KOPT-K1 (cell line): ENCODE measurements around the gene DYSF.

ENCODE experiments used
- H3K27ac ChIP-seq: fragments of 200-600 bp; sonication (generic); 2 replicates; pipeline ENCODE4 v1.5.1; 2016; ENCODE audit warnings: antibody characterized with exemption, mild to moderate bottlenecking, low read depth, low read length; ENCODE audit not compliant: poor library complexity, severe bottlenecking
- H3K36me3 ChIP-seq: fragments of 200-600 bp; sonication (generic); 2 replicates; pipeline ENCODE4 v1.5.1; 2017; ENCODE audit warnings: antibody characterized with exemption, mild to moderate bottlenecking, low read length, moderate library complexity; ENCODE audit not compliant: insufficient read depth
- H3K9me3 ChIP-seq: fragments of 200-600 bp; sonication (generic); 2 replicates; pipeline ENCODE4 v1.5.1; 2017; ENCODE audit warnings: antibody characterized with exemption, low read length, mild to moderate bottlenecking; ENCODE audit not compliant: insufficient read depth, poor library complexity, severe bottlenecking

DYSF gene

DNA sequence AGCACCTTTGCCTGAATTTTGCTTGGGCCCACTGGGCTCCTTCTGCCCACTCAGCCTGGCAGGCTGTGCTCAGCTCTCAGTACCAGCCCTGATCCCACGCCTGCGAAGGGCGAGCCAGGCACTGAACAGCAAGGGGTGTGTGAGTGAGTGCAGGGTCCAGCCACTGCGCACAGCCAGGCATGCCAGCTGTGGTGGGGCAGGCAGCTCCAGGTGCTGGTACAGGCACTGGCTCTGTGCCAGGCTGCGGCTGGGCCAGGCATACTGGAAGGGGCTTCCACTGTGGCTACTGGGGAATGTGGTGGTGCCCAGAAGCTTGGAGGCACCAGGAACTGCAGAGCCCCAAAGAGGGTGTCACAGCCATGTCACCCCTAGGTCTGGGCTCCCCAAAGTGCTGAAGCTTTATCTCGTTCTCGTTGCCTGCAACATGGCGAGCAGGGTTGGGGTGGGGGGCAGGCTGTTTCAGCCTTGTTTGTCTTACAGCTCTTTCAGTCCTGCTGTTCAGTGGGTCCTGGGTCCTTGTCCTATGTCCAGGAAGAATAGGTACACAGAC, 8.8 kb downstream of the DYSF start:
- Histone ChIP-seq H3K36me3 (no peaks in the 10 kb centered on the region), H3K9me3 (peaks cover 33% of the 10 kb centered on the region), H3K27ac (no peak overlapping the region)

DNA sequence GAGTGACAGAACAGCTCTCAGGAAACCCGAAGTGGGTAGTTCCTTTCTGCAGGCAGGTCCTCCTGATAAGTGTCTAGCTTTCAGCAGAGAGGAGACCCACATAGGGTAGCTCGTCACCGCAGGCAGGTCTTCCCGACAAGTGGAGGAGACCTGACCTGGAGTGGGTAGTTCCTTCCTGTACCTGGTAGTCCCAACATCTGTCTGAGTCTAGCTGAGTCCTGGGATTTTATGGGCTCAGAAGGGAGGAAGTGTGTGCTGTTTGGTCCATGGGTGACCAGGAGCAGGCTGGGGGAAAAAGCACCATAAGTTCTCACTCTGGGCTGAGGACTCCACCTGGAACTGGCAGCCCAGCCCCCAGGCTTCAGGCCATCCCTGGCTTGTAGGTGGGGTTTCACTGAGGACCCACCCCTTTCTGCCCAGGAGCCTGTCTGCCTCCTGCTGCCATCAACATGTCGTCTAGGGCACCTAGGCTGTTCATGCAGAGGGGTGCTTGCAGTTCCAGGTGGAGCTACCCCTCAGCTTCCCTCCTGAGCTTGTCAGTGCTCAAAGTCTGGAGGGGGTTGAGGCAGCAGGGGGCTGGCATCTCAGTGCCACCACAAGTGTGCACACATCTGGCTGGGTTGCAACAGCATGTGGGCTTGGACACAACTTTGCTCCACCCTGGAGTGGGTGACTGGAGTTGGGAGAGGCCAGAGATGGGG, 9.4 kb downstream of the DYSF start:
- no peaks in the 10 kb centered on the region for H3K36me3 ChIP-seq
- H3K9me3 ChIP-seq: peaks cover 33% of the 10 kb centered on the region
- H3K27ac ChIP-seq: no peak overlapping the region

DNA sequence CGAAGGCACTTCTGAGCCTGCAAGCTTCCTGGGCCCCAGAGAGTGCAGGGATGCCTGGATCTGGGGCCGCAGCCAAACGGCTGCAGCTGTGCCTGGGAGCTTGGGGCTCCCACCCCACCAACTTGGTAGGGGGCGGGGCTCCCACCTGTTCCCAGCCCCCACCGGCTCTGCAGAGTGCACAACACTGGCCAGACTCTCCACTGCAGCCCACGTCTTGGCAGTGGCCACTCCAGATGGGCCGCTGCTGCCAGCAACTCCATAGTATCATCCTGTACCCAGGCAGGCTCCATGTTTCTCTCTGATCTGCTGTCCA, 9.9 kb downstream of the DYSF start:
- no peaks in the 10 kb centered on the region for H3K36me3 ChIP-seq
- peaks cover 33% of the 10 kb centered on the region for H3K9me3 ChIP-seq
- H3K27ac ChIP-seq: no peak overlapping the region

DNA sequence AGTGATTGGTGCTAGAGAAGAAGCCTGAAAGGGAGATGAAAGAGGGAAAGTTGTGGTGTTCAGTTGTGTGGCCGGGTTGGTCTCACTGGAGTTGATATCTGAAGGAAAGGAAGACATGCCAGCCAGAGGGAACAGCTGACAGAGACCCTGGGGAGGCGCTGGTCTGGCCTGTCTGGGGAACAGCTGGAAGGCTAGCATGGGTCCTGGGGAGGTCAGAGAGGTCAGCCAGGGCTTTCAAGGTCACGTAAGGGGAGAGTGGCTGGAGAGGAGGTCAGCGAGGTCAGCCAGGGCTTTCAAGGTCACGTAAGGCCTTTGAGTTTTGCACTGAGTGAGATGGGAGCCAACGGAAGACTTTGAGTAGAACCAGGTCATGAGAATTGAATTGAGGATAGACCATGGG, 11.0 kb downstream of the DYSF start:
- Histone ChIP-seq H3K9me3 (peaks cover 33% of the 10 kb centered on the region), H3K36me3 (no peaks in the 10 kb centered on the region), H3K27ac (no peak overlapping the region)

DNA sequence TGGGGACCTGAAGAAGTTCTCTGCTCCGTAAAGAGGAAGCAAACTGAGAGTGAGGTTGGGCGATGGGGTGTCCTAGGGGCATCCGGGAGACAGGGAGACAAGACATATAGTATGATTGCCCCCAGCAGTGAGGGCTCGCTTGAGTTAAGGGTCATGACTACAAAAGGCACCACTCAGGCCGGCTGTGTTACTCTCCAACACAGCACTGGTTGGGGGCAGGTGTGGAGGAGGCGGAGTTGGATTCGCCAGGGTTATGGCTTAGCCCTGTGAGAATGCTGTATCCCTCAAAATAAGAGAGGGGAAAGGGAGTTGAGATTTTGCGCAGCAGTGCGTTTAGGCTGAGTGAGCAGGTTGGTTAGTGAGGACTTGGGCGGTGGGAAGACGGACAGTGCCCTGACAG, 12.0 kb downstream of the DYSF start:
- peaks cover 33% of the 10 kb centered on the region for H3K9me3 ChIP-seq
- no peaks in the 10 kb centered on the region for H3K36me3 ChIP-seq
- no peak overlapping the region for H3K27ac ChIP-seq

DNA sequence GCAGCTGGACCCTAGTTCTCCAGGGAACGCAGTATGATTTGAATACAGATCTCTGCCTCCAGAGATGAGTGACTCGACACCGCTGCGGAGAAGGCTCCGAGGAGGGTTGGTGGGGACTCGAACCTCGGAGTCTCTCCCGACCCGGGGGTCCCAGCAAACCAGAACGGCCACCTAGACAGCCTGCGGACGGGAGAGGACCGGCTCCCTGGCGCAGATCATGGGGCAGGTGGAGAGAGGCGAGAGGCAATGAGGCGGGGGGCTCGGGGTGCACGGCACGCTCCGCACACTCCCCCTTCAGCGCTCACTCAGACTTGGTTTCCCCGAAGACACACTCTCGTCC, 12.6 kb downstream of the DYSF start:
- H3K9me3 ChIP-seq: peaks cover 33% of the 10 kb centered on the region
- no peaks in the 10 kb centered on the region for H3K36me3 ChIP-seq
- no peak overlapping the region for H3K27ac ChIP-seq

DNA sequence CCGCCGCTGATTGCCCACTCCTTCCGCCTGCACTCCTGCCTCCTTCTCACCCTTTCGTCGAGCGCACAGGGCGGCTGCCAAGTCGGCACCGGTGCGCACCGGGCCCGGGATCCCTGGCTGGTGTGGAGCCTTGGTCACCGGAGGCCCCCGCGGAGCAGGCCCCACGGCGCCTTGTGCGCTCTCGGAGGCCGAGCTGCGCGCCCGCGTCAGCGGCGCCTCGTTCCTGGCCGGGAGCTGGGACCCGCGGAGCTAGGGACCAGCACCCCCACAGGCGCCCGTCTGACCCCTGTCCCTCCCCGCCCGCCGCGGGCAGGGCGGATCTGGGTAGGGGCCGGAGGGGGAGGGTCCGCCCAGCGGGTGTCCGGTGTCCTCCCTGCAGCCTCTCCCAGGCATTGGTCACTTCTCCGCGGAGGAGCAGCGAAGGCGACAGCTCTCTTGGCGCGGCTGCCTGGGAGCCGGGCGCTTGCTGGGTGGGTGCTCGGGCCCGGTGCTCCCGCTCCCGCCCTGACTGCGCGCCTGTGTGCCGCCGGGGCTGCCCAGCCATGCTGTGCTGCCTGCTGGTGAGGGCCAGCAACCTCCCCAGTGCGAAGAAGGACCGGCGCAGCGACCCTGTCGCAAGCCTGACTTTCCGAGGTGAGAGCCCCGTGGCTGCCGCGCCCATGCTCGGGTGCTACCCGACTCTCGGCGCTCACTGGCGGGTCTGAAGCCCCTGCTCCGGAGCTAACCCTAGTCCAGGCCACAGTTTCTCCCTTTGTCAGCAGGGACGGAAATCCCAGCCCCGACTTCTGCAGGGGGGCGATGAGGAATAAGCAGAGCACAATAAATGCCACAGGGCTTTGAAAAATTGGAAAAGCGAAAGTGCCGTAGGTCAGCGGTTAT, 13.2 kb downstream of the DYSF start:
- peaks cover 33% of the 10 kb centered on the region for H3K9me3 ChIP-seq
- no peak overlapping the region for H3K27ac ChIP-seq
- H3K36me3 ChIP-seq: no peaks in the 10 kb centered on the region

DNA sequence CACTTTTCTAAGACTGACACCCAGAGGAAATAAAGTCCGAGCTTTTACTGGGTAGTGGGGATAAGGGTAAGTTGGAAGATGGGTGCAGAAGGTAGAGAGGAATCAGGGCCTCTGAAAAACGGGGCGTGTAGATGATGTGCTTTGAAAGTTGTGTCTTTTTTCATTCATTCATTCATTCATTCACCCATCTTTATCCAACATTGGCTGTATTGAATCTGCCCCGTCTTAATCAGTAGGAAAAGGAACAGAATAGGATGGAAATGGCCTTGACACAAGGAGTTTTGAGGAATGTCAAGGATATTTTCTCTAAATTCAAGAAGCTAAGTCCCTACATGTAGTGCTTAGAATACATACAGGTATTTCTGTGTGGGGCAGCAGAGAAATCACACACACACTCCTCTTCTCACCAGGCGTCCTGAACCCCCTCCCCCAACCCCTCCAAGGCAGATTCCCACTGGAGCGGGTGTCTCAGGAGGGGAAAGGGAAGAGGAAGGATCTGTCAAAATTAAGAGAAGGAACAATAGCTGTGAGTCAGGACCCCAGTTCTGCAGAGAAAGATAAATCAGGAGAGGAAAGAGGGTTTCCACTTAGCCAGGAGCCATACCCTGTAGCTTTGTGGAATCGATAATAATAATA, 13.9 kb downstream of the DYSF start:
- H3K27ac ChIP-seq: no peak overlapping the region

DNA sequence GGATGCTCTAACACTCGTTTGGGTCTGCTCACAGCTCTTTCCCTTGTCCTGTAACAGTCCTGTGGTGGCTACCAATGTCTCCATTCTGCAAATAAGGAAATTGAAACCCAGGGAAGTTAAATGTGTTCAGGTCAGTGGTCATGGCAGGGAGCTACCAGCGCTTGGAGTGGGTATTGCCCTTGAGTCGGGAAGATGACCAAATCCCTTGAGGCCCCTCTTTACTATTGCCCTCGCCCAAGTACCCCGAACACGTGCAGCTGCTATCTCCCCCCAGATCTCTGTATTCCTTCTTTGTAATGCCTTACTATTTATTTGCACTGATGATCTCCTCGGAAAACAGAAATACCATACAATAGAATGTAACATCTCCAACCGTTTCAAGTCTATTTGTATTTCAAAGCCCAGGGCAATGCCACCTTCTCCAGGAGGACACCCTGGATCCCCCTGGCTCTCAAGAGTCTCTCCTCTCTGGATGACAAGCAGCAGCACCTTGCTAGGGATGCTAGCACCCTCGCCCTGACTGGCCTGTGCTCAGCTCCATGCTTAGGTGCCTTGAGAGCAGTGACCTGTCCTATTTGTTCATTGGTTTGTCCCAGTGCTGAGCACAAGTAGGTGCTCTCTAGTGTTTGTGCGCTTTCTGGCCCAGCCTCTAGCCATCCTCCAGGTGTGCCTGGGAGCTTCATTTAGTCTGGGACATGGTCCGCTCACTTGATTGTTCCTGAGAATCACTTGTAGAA, 15.1 kb downstream of the DYSF start:
- Histone ChIP-seq H3K36me3 (no peaks in the 10 kb centered on the region), H3K27ac (no peak overlapping the region), H3K9me3 (peaks cover 17% of the 10 kb centered on the region)

More for the DNA sequence above, 13.9 kb downstream of the DYSF start:
- Histone ChIP-seq H3K36me3 (no peaks in the 10 kb centered on the region), H3K9me3 (peaks cover 28% of the 10 kb centered on the region)

DNA sequence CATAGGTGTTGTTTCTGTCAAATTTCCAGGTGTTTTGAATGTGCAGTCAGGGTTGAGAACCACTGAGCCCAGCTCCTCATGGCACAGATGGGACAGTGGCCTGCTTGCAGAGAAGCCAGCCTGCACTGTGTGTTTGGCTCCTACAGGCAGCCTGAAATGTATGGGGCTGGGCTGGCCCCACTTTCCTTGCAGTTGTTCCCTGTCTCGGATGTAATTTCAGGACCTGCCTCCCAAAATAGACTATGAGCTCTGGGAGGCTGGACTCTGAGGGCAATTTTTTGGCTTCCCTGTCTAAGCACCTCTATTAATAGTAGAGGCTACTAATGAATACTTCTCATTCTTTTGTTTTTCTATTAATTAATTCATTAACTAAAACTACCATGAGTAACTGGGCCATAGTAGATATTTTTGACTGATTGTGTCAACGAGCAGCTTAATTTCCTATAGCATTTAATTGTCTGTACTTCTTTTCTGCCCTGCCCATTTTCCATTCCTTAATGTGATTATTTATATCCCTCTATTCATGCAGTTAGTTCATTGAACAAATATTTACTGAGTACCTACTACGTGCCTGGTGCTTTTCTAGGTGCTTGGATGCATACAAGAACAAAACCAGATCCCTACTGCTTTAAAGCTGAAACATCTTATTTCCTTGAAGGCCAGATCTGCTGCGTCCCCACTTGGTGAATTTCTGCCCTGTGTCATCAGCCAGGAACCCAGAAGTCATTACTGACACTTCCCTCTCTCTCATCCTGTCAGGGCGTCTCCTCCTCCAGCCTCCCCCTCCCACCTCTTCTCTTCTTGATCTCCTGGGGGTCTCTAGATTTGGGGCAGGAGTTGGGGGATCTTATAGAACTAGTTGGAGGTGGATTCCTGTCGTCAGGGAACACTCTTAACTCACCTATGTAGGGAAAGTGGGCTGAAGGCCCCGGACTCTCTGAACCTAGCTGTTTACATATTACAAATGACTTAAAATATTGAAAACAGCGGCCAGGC, 16.3 kb downstream of the DYSF start:
- Histone ChIP-seq H3K27ac (no peak overlapping the region), H3K9me3 (peaks cover 4% of the 10 kb centered on the region)

DNA sequence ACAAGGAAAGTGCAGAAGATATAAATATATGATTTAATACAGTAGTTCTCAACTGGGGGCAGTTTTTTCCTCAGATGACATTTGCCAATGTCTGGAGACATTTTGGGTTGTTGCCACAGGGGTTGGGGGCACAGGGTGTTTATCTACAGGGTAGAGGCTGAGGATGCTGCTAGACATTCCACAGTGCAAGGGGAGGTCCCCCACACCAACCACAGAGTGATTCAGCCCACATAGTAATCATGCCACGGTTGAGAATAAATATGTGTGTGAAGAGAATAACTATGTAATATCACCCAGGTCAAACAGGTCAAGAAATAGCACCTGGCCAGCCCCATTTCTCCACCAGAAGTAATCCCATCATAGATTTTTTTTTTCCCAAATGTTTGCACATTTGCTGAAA, 17.9 kb downstream of the DYSF start:
- Histone ChIP-seq H3K27ac (no peak overlapping the region), H3K36me3 (no peaks in the 10 kb centered on the region)

More for the DNA sequence above, 16.3 kb downstream of the DYSF start:
- H3K36me3 ChIP-seq: no peaks in the 10 kb centered on the region

DNA sequence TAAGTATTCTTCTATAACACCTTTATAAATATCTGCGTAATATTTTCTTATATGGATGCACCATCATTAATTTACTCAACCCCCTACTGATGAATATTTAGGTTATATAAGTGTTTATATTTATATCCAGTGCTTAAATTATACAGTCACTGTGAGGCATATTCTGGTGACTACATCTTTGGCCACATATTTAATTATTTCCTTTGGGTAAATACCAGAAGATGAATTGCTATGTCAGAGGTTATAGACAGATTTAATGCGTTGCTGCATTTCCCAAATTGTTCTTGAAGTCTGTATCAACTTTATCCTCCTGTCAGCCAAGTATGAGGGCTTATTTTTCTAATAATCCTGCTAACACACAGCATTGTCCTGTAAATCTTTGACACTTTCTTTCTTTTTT, 18.7 kb downstream of the DYSF start:
- no peak overlapping the region for H3K27ac ChIP-seq
- no peaks in the 10 kb centered on the region for H3K36me3 ChIP-seq
- no peaks in the 10 kb centered on the region for H3K9me3 ChIP-seq

More for the DNA sequence above, 17.9 kb downstream of the DYSF start:
- H3K9me3 ChIP-seq: no peaks in the 10 kb centered on the region

DNA sequence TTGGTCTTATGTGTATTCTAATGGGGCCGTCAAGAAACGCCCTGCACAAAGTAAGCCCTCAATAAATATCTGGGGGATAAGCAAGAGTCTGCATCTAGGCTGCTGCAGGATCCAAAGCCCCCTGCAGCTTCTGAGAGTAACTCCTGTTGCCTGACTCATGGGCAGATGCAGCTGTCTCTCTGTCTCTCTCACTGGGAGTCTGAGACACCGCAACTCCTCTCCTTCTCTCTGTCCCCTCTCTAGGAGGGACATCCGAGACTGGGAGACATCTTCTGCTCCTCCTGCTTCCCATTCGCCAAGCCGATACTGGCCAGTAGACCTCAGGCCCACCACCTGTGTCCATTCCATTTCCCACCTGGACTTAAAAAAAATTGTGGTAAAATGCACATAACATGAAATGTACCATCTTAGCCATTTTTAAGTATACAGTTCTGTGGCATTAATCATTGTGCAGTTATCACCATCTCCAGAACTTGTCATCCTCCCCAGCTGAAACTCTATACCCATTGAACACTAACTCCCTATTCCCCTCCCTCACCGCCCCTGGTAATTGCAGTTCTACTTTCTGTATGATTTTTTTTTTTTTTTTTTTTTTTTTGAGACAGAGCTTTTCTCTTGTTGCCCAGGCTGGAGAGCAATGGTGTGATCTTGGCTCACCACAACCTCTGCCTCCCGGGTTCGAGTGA, 20.1 kb downstream of the DYSF start:
- H3K27ac ChIP-seq: no peak overlapping the region
- H3K9me3 ChIP-seq: no peaks in the 10 kb centered on the region
- H3K36me3 ChIP-seq: no peaks in the 10 kb centered on the region
